ENCODE measurements around the gene MRPL22.
A peak's percentile ranks its signal among the peaks of the same experiment; 100 is the strongest.

GRCh38 chr5:155004138-155004744, 63.4 kb downstream of the MRPL22 start:
- TF ChIP-seq, protein P1, sequence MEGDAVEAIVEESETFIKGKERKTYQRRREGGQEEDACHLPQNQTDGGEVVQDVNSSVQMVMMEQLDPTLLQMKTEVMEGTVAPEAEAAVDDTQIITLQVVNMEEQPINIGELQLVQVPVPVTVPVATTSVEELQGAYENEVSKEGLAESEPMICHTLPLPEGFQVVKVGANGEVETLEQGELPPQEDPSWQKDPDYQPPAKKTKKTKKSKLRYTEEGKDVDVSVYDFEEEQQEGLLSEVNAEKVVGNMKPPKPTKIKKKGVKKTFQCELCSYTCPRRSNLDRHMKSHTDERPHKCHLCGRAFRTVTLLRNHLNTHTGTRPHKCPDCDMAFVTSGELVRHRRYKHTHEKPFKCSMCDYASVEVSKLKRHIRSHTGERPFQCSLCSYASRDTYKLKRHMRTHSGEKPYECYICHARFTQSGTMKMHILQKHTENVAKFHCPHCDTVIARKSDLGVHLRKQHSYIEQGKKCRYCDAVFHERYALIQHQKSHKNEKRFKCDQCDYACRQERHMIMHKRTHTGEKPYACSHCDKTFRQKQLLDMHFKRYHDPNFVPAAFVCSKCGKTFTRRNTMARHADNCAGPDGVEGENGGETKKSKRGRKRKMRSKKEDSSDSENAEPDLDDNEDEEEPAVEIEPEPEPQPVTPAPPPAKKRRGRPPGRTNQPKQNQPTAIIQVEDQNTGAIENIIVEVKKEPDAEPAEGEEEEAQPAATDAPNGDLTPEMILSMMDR (IDR thresholded peaks at IDR 0.05) = peak in 4 of 6 experiments; percentile 10 to 53 (median 45)
- TF ChIP-seq POLR2A (IDR thresholded peaks at IDR 0.05) = no peak
